Activated CD8-positive, alpha-beta memory T cell treated with anti-CD3 and anti-CD28 coated beads, Interleukin-2, amount 50 U/mL, for 1 hour (primary cell): ENCODE data around the gene INSIG2.

ENCODE experiments used
- DNase-seq: peaks from one replicate; pipeline ENCODE4 v3.0.0-alpha.2; 2020; ENCODE audit errors: extremely low read depth

The INSIG2 gene

DNA sequence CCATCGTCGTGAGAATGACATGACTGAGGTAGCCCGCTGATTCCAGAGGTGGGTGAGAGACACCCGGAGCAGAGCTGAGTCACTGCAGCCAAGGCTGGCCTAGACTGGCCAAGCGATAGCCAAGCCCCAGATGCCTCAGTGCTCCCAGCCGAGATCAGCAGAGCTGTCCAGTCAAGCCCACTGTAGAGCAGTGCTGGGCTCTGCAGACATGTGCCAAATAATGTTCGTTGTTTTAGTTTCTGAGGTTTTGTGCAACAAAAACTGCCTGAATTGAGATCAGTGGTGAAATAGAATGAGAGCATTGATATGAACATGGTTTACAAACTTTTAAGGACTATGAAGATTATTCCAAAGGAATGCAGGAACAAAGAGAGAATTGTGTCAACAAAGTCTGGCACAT, 42.1 kb downstream of the INSIG2 start:
- DNase-seq: no peak

DNA sequence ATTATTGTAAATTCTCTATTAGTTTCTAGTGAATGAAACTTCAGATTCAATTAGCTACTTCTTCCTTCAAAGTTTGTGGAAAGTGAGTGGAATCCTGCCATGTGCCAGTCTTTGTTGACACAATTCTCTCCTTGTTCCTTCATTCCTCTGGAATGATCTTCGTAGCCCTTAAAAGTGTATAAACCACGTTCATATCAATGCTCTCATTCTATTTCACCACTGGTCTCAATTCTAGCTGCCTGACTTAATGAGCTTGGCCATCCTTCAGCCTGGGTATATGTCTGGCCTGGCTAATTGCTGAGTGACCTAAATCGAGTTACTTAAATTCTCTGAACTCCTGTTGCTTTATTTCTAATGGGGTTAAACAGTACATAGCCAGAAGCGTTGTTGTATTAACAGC, 43.5 kb downstream of the INSIG2 start:
- DNase-seq: no peak

DNA sequence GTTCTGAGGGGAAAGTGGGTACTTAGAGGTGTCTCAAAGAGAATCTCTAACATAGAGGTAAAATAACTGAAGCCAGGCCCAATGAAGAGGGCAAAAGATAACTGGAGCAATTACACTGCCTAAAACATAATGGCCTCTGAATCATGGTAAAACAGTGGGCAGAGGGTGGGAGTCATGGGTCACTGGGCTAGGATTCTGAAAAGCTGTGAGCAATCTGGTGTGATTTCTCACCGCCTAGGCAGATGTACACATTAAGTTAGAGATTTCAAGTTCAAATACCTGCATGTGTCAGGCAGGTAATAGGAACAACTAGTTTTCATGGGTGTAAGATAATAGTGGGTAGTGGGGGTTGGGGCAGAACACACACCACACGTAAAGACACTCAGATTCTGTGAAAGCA, 45.6 kb downstream of the INSIG2 start:
- no peak for DNase-seq

DNA sequence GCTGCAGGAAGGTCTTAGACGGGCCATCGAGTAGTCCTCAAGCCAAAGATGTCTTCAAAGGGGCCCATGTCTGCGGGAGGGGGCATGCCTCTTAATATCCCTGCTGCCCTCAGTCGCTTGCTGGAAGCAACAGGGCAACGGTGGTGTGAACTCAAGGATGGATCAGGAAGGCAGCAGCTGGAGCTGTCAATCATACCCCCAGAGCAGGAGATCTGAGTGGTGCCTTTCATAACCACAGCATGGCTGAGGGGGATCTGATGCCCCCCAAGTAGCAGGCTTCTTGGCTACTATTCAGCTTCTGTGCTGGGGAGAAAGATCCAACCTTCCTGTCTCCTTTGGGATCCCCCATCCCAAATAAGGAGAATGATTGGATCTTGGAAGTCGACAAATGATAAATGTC, 46.4 kb downstream of the INSIG2 start:
- DNase-seq: no peak

DNA sequence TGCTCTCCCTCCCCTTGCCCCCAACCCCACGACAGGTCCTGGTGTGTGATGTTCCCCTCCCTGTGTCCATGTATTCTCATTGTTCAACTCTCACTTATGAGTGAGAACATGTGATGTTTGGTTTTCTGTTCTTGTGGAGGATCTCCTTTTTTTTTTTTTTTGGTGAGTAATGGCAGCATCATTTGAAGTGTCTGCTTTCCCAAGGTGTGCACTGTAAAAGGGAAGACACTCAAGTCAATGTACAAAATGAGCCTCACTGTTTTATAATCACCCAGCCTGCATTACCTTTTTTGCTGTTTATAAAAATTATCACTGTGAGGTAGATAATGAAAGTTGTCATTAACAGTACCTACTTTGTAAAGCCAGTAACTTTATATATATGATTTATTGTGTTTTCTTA, 56.9 kb downstream of the INSIG2 start:
- no peak for DNase-seq

DNA sequence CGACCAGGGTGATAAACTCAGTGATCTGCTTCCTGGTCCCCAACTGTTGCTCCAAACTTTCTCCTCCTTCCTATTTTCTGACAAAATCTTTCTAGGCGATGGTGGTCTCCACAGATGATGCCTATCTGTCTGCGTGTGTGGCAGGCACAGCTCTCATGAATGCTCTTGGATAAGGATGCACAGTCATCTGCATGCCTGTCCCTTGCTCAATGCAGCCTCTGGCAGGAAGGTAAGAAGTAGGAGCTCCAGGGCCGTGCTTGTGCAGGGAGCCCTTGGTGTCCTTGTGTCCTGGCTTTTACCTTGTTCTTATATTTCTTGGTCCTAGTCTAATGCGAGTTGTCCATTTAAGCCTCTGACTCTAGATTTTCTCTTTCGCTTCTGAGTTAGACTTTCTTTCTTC, 57.5 kb downstream of the INSIG2 start:
- DNase-seq: no peak

DNA sequence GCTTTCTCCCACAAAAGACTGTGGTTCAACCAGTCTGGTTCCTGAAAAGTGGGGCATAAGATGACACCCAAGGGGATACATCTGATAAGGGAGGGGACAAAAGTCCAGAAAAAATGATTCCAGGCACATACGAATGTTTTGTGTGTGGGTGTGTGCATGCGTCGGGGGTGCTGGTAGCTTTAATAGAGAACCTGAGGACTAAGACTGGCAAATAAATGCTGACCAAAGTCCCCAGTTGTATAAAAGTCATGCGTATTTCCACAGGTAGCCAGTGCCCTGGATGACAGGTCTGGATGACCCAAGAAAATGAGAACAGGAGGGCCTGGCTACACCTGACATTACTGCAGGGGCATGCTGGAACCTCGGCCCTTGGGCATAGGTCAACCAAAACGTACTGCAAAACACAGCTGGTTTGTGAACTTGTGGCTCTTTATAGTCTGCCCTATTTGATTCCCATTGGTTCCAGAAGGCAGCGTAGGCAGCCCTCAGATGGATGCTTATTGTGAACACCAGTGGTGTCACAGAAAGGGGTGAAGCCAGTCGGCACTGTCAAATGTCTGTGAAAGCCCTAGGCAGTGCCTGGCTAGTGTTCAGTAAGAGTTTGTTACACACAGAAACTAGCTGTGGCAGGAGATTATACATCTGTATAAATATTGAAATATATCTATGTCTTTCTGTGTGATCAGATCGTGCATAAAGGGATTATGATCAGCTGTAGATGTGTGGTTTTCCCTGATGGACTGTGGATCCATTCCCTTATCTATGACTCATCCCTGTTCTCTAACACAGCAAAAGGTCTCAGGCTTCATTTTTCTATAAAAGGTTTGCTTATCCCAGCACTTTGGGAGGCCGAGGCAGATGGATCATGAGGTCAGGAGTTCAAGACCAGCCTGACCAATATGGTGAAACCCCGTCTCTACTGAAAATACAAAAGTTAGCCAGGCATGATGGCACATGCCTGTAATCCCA, 58.3 kb downstream of the INSIG2 start:
- no peak for DNase-seq

DNA sequence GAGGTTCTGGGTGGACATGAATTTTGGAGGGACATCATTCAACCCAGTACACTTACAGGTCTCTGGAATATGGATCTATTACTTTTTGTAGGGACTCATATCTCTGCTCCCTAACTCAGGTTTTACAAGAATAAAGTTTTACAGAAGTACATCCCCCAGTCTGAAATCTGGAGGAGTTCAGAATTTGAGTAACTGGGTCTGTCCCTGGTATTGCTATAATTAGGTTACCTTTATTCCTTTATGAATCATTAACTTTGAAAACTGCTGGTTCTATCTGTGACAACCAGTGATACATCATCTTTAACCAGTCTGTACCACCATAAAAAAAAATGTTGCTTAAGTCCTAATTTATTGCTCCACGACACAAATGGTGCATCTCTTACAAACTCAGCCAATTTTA, 59.9 kb downstream of the INSIG2 start:
- DNase-seq: no peak

DNA sequence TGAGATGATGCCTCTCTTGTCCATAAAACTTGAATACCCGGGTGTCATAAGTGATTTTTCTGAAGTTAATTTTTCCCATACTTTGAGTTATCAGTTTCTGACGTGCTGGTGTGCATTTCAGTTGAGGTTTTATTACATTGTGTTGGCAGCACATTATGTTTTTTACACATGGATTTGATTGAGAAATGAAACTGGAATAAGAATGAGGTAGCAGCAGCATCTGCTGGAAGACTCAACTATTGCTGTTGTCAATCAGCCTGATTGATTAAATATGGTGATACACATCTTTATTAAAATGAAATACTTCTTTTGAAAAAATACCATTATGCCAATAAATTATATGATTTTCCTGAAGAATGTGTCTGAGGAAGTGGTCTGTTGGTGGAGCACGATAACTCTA, 60.5 kb downstream of the INSIG2 start:
- no peak for DNase-seq

DNA sequence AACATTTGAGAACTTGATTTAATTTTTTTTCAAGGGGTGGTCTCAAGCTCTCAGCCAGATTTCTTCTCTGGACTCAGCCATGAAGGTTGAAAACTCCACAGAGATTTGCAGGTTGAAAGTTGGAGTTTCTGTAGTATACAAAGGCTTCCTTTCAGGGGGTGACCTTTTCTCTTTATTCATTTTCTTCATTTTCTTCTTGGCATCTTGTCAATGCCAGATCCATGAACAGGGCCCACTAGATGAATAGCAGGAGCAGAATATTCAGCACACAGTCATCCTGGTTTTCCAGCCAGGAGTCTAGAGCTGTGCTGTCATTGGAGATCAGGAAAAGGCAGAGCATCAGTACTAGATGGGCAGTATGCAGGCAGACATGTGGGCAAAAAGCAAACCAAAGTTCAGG, 62.0 kb downstream of the INSIG2 start:
- DNase-seq: no peak

DNA sequence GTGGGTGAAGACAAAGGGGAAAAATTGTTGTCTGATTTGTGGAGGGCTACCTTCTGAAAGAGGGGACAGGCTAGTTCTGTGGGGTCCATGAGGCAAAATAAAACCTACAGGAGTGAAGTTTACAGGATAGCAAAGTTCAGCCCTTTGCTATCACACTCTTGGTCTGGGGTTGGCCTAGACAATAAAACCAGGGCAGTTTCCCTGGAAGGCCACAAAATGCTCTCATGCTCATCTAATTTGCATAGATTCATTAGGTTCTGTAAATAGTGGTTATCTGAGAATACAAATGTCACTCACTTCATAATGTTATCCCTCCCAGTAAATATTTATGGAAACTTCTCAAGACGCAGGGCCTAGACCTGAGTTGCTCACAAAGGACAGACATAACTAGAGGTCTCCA, 63.6 kb downstream of the INSIG2 start:
- no peak for DNase-seq

DNA sequence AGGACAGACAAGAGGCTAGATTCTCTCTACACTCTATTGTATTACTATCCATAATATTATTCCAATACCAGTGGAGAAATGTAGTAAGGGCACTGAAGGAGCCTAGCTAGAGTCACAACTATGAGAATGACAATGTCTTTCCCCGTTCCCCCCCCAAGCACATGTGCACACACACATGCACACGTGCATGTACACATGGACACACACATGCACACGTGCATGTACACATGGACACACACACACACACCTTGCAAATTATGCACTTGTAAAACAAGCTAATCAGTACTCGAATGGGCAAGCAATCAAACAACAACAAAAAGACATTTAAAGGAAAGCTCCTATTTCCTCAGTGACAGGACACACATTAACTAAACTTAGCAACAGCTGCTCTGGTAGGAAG, 65.2 kb downstream of the INSIG2 start:
- no peak for DNase-seq

DNA sequence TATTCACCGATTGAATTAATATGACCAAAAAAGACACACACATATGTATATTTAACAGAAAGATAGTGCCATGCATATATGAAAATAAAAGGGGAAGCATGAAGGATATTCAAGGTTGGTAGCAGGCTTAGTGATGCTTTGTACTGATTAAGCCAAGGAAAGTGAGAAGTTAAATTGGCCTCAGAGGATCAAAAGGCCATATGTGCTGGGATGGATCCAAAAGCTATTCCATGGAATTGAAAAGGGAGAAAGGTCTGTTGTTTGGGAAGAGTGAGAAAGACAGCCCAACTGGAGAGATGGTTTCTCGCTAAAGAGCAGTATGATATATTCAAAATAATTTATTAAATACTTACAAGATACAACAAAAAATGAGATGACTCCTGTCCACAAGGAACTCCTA, 65.9 kb downstream of the INSIG2 start:
- DNase-seq: no peak
